GM21786 (cell line): Measurements from ENCODE around the gene GHR.

Experiments
- ATAC-seq: cut with Tn5 transposase; IDR thresholded peaks from one replicate; pipeline ENCODE4 v1.9.1; 2021; ENCODE audit not compliant: unreplicated experiment

Gene GHR

DNA sequence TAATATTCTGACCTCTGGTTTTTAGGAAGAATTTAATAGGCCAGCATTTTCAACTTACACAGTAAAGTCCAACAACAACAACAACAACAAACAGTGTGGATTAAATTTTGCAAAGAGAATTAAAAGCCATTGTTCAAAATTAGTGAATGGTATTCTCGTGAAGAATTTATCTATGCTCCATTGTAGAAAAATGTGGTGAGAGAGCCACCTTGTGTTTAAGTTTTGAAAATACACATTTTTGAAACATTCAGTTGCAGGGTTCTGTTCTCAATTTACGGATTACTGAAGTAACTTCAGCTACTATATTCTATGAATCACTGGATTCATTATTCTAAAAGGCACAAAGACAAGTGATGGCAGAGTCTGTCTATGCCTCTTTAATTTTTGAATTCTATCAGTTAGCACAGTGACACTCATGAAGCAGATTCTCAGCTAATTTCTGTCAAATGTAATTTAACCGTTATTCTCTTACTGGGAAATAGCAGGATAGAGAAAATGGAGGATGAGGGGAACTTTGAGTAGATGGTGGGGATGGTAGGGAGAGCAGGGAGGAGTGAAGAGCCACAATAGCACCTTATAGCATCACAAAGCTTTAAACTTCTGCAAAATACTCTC, 344.4 kb downstream of the GHR start:
- ATAC-seq, result no peak

DNA sequence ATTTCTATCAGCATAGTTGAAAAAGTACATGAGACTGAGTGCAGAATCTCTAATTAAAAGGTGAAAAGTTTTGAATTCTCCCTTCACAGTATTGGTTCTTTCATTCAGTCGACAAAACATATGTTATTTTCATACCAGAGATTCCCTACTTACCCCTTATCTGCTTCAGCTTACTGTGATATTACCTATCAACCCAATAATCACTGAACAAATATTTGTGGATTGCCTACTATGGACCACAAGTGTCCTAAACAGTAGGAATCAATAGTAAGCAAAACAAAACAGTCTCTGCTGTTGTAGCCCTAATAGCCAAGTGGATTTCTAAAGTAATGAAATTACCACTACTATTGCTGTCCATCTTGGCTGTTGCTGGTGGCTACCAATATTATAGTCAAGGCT, 344.9 kb downstream of the GHR start:
- ATAC-seq, result no peak

DNA sequence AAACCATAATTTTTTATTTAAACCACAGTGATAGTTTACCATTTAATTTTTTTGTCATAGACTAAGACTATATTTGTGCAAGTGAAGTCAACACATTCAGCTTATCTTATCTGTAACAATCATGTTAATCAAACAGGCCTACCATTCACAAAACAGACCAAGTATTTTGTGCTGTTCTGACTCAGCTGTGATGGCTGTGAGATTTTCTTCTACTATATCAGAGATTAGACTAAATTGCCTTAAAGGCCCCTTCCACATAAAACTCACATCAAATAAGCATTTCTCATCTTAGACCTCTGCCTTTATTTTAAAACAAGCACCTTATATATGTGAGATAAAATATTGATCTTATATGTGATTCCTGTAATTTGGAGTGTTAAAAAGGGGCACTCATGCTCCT, 346.8 kb downstream of the GHR start:
- no peak for ATAC-seq
